ENCODE data around the gene HES3.

Gene HES3

DNA sequence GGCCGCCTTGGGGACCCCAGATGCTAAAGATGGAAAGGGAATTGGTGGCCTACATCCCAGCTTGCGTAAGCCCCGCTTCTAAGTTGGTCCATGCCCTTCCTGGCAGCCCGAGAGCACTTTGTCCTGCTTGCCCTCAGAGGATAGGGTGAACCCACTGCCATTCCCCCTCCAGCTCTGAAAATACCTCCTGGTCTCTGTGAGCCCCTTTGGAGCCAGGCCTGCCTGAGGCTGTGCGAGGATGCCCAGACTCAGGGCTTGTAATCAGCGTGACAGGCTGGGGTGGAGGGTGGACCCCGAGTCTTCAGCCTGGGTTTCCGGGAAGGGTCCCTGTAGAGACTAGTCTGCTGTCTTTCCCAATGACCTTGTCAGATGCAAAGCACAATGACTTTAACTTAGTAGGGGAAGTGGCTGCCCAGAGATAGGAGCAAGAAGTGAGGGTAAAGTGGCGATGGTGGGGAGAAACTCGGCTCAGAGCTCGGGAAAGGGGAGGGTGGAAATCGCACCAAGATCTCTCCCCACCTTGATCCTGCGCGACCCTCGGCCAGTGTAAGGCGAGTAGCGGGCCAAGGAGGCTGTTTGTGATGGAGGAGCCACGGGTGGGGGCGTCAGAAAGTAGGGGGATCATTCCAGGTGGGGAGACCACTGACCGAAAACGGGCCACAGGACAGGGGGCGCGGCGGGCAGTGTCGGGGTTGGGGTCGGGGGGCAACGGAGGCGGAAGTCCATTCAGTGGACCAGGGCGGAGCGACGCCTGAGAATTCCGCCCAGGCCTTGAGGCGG lies 2.7 kb upstream of the HES3 start:
- H2AFZ ChIP-seq (ENCODE audit: low read length) = peak overlapping the region; percentile 79
- peak overlapping the region; percentile 91 for H3K23ac ChIP-seq (ENCODE audit: low read depth, low read length, poor library complexity)
- no peak overlapping the region for H3K27ac ChIP-seq (replicated peaks; ENCODE audit: low read length)
- H2BK120ac ChIP-seq (ENCODE audit: low read depth, low read length) = peak overlapping the region; percentile 31
- no peak overlapping the region for H4K91ac ChIP-seq (ENCODE audit: low read depth, low read length, poor library complexity)
- peaks cover 0 to 3% of the 10 kb centered on the region in 2 donors for H3K9me3 ChIP-seq (replicated peaks in 1 of 2; ENCODE audit: control insufficient read depth in 2 of 2, insufficient read depth in 1 of 2, low read depth in 1 of 2, low read length in 2 of 2)
- H3K4me2 ChIP-seq (ENCODE audit: insufficient read depth, low read length, poor library complexity, severe bottlenecking) = peak overlapping the region; percentile 83
- no peak for DNase-seq (ENCODE audit: low spot score)
- peak overlapping the region; percentile 87 for H2AK5ac ChIP-seq (ENCODE audit: low read depth, low read length)
- peak overlapping the region; percentile 70 for H3K9ac ChIP-seq (ENCODE audit: low read depth, low read length, poor library complexity)
- H3K4ac ChIP-seq (ENCODE audit: low read length) = no peak overlapping the region
- no peaks in the 10 kb centered on the region for H3K79me1 ChIP-seq (ENCODE audit: low read depth, low read length)
- peak overlapping the region; percentile 35 for H2BK5ac ChIP-seq (ENCODE audit: low read length)
- H3K36me3 ChIP-seq (replicated peaks in 1 of 2; ENCODE audit: control insufficient read depth in 2 of 2, insufficient read depth in 2 of 2, low read length in 2 of 2) = no peaks in the 10 kb centered on the region
- H3K4me3 ChIP-seq (ENCODE audit: low read length in 2 of 2) = peak overlapping the region in 1 of 2 donors; percentile 45
- H4K8ac ChIP-seq (ENCODE audit: low read depth, low read length) = no peak overlapping the region
- no CpG with 5 or more reads among the region's 33 CpGs for WGBS, 2 donors (ENCODE audit: extremely low coverage in 2 of 2, insufficient read length in 2 of 2, insufficient replicate concordance in 1 of 2)
- peaks cover 15 to 40% (median 20%) of the 10 kb centered on the region in 3 experiments for H3K27me3 ChIP-seq (ENCODE audit: control insufficient read depth in 3 of 3, insufficient read depth in 3 of 3, low read depth in 1 of 3, low read length in 3 of 3)
- peaks cover 33 to 51% of the 10 kb centered on the region in 2 donors for H3K4me1 ChIP-seq (ENCODE audit: control insufficient read depth in 2 of 2, insufficient read depth in 1 of 2, low read depth in 1 of 2, low read length in 2 of 2)
- H3K14ac ChIP-seq (ENCODE audit: low read length) = peak overlapping the region; percentile 38
- H2BK12ac ChIP-seq (ENCODE audit: low read length) = peak overlapping the region; percentile 94
- H3K18ac ChIP-seq (ENCODE audit: low read length) = peak overlapping the region; percentile 91
- H2BK15ac ChIP-seq (ENCODE audit: low read length) = peak overlapping the region; percentile 32

DNA sequence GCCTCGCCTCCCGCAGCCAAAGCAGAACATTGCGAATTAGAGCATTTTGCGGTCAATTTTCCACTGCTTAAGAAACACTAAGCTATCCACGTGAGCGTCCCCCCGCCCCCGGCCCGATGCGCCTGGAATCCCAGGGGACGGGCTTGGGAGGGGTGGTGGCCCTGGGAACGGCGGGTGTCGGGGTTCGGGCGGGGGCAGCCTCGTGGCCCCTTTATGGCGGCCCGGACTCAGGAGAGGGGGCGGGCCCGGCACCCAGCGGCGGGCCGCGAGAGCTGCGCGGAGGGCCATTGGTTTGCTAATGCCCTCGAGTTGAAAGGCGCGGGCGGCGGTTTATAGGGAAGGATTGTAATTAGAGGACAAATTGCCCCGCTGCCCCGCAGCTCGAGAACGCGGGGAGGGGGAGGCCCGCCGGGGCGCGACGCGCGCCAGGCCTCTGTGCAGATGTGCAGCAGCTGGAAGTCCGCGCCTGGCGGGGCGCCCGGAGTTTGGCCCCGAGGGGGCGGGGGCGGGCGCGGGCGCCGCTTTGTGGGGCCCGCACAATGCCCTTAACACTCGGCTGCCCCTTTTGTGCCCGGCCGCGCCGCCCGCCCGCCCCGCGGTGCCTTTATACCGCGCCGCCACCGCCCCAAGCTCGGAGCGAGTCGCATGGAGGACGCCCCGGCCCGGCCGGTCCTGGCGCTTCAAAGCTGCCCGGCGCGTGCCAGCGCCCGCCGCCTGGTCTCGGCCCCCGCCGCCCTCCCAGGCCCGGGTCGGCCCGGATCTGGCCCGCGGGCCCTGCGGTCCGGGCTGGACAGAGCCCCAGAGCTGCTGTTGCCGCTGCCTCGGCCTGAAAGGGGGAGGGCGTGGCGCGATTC lies 1.9 kb upstream of the HES3 start:
- Histone ChIP-seq H3K4me3 (ENCODE audit: low read length in 2 of 2) (peak overlapping the region in 1 of 2 donors; percentile 45), H3K14ac (ENCODE audit: low read length) (peak overlapping the region; percentile 38), H3K23ac (ENCODE audit: low read depth, low read length, poor library complexity) (no peak overlapping the region), H3K79me1 (ENCODE audit: low read depth, low read length) (no peaks in the 10 kb centered on the region), H3K27ac (replicated peaks; ENCODE audit: low read length) (no peak overlapping the region), H3K4ac (ENCODE audit: low read length) (no peak overlapping the region), H4K8ac (ENCODE audit: low read depth, low read length) (no peak overlapping the region), H4K91ac (ENCODE audit: low read depth, low read length, poor library complexity) (no peak overlapping the region), H3K9ac (ENCODE audit: low read depth, low read length, poor library complexity) (peak overlapping the region; percentile 70), H2BK120ac (ENCODE audit: low read depth, low read length) (peak overlapping the region; percentile 31), H3K4me2 (ENCODE audit: insufficient read depth, low read length, poor library complexity, severe bottlenecking) (peak overlapping the region; percentile 83), H2BK5ac (ENCODE audit: low read length) (peak overlapping the region; percentile 32), H3K9me3 (replicated peaks in 1 of 2; ENCODE audit: control insufficient read depth in 2 of 2, insufficient read depth in 1 of 2, low read depth in 1 of 2, low read length in 2 of 2) (peaks cover 0 to under 1% of the 10 kb centered on the region in 2 donors), H3K4me1 (ENCODE audit: control insufficient read depth in 2 of 2, insufficient read depth in 1 of 2, low read depth in 1 of 2, low read length in 2 of 2) (peaks cover 39 to 58% of the 10 kb centered on the region in 2 donors), H2BK15ac (ENCODE audit: low read length) (peak overlapping the region; percentile 32), H2AFZ (ENCODE audit: low read length) (peak overlapping the region; percentile 79), H3K27me3 (ENCODE audit: control insufficient read depth in 3 of 3, insufficient read depth in 3 of 3, low read depth in 1 of 3, low read length in 3 of 3) (peaks cover 15 to 43% (median 20%) of the 10 kb centered on the region in 3 experiments), H3K18ac (ENCODE audit: low read length) (peak overlapping the region; percentile 91), H3K36me3 (replicated peaks in 1 of 2; ENCODE audit: control insufficient read depth in 2 of 2, insufficient read depth in 2 of 2, low read length in 2 of 2) (no peaks in the 10 kb centered on the region), H2AK5ac (ENCODE audit: low read depth, low read length) (peak overlapping the region; percentile 87), H2BK12ac (ENCODE audit: low read length) (peak overlapping the region; percentile 10)
- WGBS, 2 donors (ENCODE audit: extremely low coverage in 2 of 2, insufficient read length in 2 of 2, insufficient replicate concordance in 1 of 2) = no CpG with 5 or more reads among the region's 99 CpGs
- no peak for DNase-seq (ENCODE audit: low spot score)

DNA sequence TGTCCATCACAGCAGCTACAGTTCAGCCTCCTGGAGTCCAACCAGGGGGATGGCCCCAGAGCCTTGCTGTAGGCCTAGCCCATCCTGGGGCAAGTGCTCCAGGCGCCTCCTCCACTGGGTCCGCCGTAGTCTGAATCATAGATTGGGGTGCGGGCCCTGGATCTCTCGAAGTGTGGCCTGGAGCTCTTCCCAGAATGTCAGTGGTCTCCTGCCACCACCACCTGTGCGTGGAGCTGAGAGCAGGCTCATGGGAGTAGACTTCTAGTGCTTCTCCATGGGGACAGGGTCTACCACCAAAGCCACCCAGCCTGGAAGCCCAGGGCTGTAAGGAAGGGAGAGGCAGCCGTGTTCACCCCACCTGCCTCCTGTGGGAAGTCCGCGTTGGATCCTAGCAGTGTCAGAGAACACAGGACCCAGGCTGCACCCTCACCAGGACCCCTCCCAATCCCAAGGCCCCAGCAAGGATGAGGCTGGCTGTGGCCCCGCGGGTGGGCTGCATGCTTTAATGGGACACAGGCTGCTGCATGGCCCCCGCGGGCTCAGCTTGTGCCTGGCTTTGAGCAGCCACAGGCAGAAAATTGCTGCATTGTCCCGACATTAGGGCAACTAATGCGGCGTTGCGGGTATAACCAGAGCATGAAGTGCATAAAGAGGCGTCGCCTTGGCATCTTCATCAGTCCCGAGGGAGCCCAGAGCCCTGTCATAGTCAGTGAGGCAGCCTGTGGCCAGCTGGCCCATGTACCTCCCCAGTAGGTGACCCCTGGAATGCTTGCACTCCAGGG lies 735 bp upstream of the HES3 start:
- H2BK5ac ChIP-seq (ENCODE audit: low read length) = peak overlapping the region; percentile 88
- peak overlapping the region; percentile 82 for H3K23ac ChIP-seq (ENCODE audit: low read depth, low read length, poor library complexity)
- no peak overlapping the region for H3K4me2 ChIP-seq (ENCODE audit: insufficient read depth, low read length, poor library complexity, severe bottlenecking)
- no CpG with 5 or more reads among the region's 20 CpGs for whole genome bisulfite sequencing, 2 donors (ENCODE audit: extremely low coverage in 2 of 2, insufficient read length in 2 of 2, insufficient replicate concordance in 1 of 2)
- no peak overlapping the region for H2BK120ac ChIP-seq (ENCODE audit: low read depth, low read length)
- no peaks in the 10 kb centered on the region for H3K9me3 ChIP-seq (replicated peaks in 1 of 2; ENCODE audit: control insufficient read depth in 2 of 2, insufficient read depth in 1 of 2, low read depth in 1 of 2, low read length in 2 of 2)
- no peak overlapping the region for H3K4ac ChIP-seq (ENCODE audit: low read length)
- peak overlapping the region in 1 of 2 donors; percentile 45 for H3K4me3 ChIP-seq (ENCODE audit: low read length in 2 of 2)
- no peaks in the 10 kb centered on the region for H3K79me1 ChIP-seq (ENCODE audit: low read depth, low read length)
- H2BK12ac ChIP-seq (ENCODE audit: low read length) = peak overlapping the region; percentile 32
- DNase-seq (ENCODE audit: low spot score) = no peak
- peaks cover 15 to 43% (median 20%) of the 10 kb centered on the region in 3 experiments for H3K27me3 ChIP-seq (ENCODE audit: control insufficient read depth in 3 of 3, insufficient read depth in 3 of 3, low read depth in 1 of 3, low read length in 3 of 3)
- H3K9ac ChIP-seq (ENCODE audit: low read depth, low read length, poor library complexity) = no peak overlapping the region
- peaks cover 39 to 59% of the 10 kb centered on the region in 2 donors for H3K4me1 ChIP-seq (ENCODE audit: control insufficient read depth in 2 of 2, insufficient read depth in 1 of 2, low read depth in 1 of 2, low read length in 2 of 2)
- H4K8ac ChIP-seq (ENCODE audit: low read depth, low read length) = no peak overlapping the region
- H2AFZ ChIP-seq (ENCODE audit: low read length) = no peak overlapping the region
- H4K91ac ChIP-seq (ENCODE audit: low read depth, low read length, poor library complexity) = no peak overlapping the region
- peak overlapping the region; percentile 32 for H3K18ac ChIP-seq (ENCODE audit: low read length)
- H3K36me3 ChIP-seq (replicated peaks in 1 of 2; ENCODE audit: control insufficient read depth in 2 of 2, insufficient read depth in 2 of 2, low read length in 2 of 2) = no peaks in the 10 kb centered on the region
- peak overlapping the region; percentile 92 for H2AK5ac ChIP-seq (ENCODE audit: low read depth, low read length)
- peak overlapping the region; percentile 51 for H2BK15ac ChIP-seq (ENCODE audit: low read length)
- no peak overlapping the region for H3K27ac ChIP-seq (replicated peaks; ENCODE audit: low read length)
- H3K14ac ChIP-seq (ENCODE audit: low read length) = peak overlapping the region; percentile 92
